Left hindlimb (tissue), 1 donor: ENCODE data around the gene FAT1.
A peak's percentile ranks its signal among the peaks of the same experiment; 100 is the strongest.
"Not testable (repeated sequence)": the region's sequence is repeated elsewhere in the genome, so short reads cannot be mapped to it uniquely, and the experiment has no call there.

Experiments
- DNase-seq: peaks from one replicate; pipeline ENCODE4 v3.0.0-alpha.2; 2018

The FAT1 gene

DNA sequence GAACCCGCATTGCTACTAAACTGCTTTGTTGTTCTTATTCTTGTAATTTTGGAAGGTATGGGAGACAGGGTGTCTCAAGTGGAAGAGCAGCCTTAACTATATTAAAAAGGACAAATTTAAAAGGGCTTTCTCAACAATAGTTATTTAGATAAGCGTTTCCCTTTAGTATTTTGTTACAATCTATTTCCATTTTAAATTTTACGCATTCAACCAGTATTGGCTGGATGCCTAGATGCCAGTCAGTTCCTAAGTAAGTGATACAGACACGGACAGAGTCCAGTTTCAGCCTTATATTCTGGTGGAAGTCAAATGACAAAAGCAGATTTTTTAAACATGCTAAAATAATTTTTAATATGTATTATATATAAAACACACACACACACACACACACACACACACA lies 28.3 kb downstream of the FAT1 start:
- DNase-seq, result no peak

DNA sequence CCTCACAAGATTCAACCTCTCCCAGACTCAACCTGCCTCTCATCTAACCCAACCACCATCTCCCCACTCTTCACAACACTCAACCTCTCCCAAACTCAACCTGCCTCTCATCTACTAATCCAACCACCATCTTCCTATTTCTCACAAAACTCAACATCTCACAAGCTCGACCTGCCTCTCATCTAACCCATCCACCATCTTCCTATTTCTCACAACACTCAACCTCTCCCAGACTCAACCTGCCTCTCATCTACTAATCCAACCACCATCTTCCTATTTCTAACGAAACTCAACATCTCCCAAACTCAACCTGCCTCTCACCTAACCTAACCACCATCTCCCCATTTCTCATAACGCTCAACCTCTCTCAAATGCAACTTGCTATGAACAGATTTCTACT lies 29.8 kb downstream of the FAT1 start:
- DNase-seq, result no peak

DNA sequence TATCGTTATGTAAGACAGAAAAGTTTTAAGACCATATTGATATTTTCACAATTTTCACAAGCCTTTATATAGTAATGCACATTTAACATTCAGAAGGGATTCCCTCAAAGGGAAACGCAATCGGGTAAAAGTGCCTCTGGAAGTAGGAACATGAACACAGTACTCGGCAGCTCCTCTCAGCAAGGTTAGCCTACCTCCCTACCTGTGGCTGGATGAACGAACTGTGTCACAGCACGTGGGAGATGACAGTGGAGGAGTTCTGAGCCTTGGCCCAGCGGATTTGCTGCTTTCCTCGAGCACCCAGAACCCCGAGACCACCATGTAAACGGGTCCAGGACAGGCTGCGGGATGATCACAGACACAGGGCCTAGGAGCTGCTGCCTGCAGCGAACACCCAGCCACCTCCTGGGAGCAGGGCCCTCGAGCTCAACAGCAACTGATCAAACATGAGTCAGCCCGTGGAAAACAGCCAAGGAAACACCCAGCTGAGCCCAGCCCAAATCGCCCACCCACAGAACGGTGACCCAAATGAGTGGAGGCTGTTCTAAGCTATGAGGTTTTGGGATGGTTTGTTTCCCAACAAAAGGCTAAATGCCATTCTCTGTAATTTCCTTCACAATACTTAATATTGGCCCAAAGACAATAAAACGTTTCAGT lies 30.4 kb downstream of the FAT1 start:
- DNase-seq, result no peak

DNA sequence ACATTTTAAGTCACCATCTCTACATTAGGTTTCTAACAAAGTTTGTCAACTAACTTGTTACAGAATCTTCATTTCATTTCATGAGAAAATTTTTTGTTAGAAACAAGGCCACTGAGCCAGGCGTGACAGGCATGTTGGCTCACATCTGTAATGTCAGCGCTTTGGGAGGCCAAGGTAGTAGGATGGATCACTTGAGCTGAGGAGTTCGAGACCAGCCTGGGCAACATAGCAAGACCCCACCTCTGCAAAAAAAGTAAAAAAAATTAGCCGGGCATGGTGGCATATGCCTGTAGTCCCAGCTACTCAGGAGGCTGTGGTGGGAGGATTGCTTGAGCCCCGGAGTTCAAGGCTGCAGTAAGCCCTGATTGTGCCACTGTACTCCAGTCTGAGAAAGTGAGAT lies 32.3 kb downstream of the FAT1 start:
- no peak for DNase-seq

DNA sequence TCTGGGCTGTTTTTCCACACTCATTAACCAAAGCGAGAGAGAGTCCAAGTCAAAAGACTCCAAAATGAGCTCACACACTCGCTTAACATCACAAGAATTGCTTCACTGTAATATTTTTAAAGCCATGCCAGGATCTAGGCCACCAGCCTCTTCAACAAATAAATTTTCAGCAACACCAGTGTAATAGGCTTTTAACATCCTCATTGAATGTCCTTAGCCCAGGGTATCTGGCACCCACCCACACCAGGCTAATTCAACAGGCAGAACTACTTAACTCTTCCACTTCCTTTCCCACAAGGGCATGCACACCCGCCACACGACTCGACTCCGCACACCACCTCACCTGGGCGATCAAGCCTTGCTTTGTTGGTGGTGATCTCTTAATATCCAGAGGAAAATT lies 34.2 kb downstream of the FAT1 start:
- DNase-seq, result no peak

DNA sequence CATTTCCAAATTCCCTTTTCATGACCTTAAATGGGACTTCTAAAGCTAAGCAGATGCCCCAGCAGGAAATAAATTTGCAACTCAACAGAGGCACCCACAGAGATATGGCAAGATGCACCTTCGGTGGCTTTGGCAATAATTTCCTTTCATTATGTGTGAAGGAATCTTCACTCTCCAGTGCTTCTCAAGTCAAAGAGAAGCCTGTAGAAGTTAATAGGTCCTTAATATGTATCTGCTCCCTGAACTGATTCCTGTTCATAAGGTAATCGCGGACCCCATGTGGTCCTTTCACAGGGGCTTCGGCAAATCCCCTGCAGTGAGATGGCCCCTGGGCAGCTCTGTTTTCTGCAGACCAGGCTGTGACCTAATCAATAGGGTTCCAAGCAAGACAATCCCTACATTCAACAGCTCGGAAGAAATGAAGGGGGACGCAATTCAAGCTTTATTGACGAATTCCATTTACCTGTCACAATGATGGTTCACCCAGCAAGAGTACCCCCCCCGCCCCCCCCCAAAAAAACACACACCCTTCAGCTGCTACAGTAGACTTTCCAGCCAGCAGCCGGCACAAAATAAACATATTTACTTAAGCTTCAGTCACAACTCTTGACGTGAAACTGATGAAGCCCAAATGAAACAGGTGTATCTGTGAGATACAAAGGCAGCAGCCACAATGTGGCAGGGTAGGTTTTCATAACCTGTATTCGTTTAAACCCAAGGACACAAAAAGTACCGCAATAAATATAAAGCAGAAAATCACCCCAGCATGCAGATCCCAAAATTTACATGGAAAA lies 35.3 kb downstream of the FAT1 start:
- DNase-seq, result no peak

DNA sequence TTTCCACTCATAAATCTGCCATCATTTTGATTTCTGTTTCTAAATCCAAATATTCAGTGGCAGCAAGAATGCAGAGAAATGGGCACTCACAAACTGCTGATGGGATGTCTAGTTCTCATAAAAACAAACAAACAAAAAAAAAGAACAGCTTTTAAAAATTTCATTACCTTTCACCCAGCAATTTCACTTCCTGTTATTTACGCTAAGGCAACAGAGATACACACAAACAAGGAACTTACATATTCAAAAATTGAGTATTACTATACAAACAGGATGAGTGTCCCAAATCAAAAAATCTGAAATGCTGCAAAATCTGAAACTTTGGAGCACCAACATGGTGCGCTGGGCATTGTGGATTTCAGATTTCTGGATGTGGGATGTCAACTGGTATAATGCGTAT lies 36.4 kb downstream of the FAT1 start:
- DNase-seq, result no peak

DNA sequence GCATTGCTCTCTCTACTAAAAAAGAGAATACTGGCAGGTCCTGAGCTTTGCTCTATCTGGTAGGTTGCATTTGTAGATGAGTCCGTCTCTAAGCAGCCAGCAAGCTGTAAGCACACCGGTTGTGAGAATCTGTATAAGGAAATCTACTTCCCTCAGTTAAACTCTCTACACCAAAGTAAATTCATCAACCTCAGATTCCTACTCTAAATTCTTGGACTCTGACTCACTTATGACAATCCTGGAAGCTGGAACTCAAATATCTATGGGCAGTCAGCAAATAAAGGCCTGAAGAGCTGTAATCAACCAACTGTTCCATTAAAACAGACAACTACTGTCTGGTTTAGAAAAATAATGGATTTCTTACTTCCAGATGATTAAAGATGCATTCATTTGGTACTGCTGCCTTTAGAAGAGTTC lies 37.9 kb downstream of the FAT1 start:
- DNase-seq, result no peak

DNA sequence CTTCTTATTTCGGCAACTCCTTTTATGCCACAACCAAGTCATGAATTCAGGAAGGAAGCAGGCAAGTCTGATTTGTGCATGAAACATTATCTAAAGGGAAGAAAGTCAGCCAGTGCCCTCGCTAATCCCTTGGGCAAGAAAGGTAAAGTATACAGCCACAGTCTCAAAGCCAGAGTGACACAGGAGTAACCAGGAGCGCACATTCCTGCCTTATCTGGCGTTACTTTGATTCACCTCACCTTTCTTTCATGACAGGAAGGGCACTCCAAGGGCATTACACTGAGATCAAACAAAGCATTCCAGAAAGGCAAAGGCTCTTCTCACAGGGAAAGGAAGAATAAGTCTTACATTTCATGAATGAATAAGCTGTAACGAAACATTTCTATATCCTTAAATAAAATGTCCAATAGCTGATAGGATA lies 38.8 kb downstream of the FAT1 start:
- DNase-seq, result no peak

DNA sequence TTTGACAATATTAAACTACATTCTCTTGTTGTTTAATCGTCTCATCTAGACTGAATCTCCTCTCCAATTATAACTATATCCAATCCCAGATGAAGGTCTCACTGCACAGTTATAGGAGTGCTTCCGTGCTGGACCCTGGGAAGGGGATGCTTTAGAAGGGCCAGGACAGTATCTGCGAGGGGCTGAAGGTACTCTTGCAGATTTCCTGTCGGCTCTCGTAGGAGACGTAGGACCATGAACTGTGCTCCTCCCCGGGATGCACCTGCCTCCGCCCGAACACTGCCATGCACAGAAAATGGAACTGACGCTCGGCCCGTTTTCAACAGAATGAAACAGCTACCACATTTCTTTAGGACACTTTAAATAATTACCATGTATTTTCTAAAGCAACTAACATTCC lies 39.4 kb downstream of the FAT1 start:
- no peak for DNase-seq

DNA sequence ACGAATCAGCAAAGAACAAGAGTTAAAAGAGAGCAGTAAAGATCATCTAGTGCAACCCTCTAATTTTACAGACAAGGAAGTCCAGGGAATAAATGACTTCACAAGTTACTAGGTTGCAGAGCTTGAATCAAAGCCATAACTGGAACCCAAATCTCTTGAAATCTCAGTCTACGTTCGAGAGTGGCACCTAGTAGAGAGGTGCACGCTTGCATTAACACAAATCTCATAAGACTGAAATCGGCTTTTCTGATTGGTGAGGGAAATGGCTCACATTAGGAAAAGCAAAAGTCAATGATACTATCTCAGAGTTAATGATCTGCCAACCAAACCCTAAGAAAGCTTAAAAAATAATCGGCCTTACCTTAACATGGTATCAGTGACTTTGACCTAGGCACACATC lies 43.0 kb downstream of the FAT1 start:
- DNase-seq, result no peak

DNA sequence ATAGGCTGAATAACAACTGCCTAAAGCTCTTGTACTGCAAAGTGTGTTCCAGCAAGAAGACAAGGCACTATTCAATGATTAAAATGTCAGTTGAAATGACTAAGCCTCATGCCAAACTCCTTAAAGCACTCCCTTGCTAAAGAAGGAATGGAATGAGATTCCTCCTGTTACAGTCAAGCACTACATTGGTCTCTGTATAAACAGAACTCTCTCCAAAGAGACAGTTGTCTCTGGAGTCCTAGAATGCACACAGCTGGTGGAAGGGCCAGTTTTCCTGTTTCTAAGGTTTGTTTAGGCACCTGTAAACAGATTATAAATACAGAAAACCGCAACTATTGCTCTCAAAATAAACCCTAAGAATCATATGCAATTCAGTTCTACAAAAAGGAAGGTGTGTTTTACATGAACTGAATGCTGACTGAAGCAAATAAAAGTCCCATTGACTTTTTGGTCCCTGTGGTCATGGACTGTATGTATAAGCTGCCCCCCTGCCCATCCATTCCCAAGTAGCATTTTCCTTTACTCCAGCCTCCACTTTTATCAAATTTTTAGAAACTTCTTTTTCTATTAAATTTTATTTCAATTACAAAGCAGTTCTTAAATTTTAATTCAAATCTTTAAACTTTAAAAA lies 47.0 kb downstream of the FAT1 start:
- DNase-seq, result no peak

DNA sequence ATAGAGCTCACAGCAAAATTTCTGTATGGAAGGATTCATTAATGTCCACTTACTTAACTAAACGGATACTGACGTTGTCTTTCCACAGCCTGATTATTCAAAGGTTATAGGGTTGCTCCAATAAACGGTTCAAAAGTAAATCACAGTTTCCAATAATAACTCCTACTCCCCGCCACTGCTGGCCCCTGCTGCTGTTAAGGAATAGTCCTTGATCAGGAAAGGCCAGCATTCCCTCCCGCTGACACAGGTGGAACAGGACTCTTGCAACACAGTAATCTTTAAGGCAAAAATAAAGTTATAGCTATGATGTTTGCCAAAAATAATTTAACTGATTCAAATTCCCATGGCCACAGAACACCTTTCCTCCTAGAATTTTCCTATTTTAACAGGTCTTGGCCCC lies 53.9 kb downstream of the FAT1 start:
- DNase-seq, result no peak

DNA sequence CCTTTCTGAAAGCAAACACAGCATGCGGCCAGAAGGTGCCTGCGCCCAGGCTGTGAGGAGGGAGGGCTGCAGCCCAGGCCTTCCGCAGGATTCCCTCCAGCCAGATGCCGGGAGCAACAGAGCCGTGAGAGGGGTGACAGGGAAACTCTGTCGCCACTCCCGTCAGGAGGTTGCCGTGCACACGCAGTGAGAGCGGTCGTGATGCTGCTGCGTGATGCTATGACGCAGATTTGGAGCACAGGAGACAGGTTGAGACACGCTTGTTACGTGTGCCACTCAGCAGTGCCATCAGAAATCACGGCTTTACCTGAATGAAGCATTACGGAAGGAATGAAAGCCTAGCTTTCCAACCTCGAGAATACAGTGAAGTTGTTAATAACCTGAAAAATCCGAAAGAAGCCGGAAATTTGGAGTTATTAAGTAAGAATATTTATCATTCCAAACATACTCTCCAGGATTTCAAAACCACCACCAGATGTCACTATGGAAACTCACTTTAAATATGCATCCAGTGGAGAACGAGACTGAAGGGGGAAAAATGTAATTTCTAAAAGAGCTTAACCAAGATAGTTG lies 54.4 kb downstream of the FAT1 start:
- DNase-seq, result no peak

DNA sequence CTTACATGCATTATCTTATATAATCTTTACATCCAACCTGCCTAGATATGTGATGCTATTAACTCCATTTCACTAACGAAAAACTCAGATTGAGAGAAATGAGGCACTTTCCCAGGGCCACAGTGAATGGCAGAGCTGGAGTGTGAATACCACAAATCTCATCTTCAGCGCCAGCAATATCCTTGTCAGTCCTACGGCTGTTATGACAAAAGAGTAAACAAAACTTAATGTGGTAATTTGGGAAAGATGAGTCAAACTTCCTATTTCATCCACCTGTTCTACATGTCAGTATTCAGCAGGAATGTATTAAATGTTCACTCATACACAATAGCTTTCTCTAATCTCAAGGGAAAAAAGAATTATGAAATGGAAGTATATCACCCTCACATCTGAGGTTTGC lies 56.9 kb downstream of the FAT1 start:
- DNase-seq, result no peak

DNA sequence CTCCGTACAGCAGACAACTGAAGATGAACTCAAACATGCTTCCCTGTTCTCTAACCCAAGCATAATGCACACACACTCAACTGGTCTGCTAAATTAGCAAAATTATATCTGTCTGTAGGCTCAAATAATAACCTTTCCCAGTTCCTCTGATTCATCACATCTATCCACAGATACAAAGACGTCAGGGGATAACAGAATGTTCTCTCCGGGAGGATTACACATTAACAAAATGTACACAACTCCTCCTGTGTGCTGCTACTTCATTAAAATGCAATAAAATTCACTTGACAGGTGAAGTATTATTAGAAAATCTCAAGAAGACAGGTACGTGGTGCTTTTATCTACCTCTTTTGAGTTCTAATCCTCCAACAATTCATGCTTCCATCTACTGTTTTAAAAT lies 57.4 kb downstream of the FAT1 start:
- no peak for DNase-seq

DNA sequence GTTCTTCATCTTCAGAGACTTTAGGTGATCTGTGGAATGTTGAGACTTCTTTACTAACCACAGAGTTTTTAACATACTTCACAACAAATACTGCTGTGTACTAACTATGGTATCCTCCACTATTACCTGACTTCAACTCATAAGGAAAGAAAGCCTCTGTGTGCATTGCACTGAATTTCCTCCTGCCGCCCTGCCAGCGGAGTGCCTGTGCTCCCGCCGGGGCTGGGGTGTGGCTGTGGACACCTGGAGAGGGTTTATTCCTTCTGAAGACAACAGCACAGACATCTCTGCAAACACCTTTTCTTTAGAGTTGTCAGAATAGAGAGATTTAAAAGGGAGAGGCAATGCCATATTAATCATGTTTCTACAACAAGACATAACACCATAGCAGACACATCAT lies 63.3 kb downstream of the FAT1 start:
- no peak for DNase-seq

DNA sequence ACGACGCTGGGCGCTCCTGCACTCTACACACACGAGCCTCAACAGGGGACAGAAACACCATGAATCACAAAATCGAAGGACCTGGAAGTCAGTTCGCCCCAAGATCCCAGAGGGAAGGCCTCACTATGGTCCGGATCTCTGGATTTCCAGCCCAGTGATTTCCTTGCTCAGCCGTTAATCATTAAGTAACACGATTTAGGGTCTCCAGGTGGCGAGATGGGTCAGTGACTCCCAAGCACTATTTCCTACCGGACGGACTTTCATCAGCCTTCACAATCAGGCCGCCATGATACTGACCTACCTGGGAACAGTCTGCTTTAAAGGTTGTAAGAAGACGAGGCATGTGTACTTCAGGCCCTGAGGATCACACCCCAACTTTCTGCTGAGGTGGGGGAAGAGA lies 63.7 kb downstream of the FAT1 start:
- no peak for DNase-seq

DNA sequence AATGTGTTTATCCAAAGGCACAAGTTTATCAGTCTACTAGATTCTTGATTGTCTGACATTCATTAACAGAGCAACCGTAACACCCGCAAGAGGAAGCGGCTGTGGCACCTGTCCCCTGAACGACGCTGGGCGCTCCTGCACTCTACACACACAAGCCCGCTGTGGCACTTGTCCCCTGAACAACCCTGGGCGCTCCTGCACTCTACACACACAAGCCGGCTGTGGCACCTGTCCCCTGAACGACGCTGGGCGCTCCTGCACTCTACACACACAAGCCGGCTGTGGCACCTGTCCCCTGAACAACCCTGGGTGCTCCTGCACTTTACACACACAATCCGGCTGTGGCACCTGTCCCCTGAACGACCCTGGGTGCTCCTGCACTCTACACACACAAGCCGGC lies 64.2 kb downstream of the FAT1 start:
- not testable (repeated sequence) for DNase-seq

DNA sequence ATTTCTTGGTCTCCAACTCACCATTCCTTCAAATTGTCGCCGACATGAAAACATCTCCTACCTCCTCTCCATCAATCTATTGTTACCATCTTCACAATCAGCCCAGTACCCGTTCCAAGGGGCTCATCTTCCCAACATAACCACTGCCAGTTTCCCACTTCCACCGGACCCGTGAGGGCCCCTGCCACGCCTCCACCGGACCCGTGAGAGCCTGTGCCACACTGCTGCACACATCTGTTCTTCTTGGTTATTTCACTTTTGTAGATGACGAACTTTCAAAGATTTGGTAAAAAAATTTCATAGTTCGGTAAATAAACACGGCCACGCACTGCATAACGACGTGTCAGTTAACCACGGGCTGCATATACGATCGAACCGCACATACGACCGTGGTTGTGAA lies 65.0 kb downstream of the FAT1 start:
- DNase-seq, result no peak

DNA sequence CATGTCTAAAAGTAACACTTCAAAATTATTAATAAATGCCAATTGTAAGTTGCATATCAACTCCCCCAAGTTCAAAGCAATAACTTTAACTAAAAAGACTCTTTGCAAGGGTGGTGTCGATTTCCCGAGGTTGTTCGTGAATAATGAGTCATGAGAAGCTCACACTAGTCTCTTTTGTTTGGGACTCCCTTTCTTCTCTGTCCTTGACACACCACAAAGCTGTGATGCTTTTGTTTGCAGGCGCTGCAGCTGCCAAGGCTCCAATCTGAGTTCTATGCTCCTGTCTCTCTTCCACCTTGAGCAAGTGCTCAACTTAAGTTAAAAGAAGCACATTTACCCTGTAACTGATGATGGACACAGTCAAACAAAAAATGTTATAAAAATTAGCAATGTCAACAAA lies 65.9 kb downstream of the FAT1 start:
- no peak for DNase-seq

DNA sequence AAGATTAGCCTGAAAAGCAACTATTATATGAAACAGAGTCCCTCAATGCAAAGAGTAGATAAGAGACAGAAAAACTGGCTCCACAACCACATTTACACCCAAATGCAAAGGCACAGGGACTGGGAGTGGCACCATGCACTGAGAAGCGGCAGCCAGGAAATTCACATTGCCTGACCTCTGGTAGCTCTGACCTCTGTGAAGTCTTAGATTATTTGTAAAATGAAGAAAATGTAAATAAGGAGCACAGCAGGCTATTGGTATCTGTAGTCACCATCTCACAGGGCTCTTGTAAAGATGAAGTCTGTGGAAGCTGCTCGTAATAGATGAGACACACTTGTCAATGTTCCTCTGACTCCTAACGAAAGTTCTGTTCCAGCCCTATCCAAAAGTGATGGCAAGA lies 69.7 kb downstream of the FAT1 start:
- DNase-seq, result no peak

DNA sequence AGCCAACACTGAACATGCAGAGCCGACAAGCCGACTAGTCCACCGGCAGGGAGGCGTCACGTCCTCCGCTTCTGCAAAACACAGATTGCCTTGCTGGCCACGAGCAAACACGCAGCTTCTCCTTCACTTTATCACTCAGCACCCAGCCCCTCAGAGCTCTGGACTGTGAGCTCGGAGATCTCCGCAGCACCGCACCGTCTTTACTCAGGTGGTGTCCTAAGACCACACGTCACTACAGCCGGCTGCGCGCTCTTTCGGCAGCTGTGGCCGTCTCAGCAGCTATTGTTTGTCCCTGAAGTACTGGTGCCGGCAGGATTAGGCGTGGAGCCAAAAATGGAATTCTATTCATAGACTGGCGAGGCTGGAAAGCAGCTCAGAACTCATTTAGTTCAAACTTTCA lies 72.0 kb downstream of the FAT1 start:
- peak; percentile 75 for DNase-seq

DNA sequence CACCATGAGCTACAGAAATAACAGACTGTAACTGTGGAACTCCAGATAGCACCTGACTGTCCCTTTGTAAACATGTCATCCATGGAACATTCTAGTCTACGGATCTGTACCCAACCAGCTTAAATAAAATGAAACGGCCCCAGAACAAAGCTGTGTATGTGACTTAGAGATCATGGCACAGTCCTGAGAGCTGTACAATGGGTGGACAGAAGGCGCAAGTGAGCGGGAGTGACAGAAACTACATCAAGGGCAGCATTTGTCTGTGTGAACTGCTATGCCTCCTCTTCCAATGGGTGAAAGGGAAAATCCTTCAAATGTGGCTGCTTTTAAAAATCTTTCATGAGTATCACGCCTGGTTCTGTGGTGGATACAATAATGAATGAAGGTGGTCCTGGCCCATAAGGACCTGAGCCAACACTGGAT lies 72.5 kb downstream of the FAT1 start:
- no peak for DNase-seq
